NCI-H2171 (cell line): ENCODE measurements around the gene PTPRJ.

Source experiments
- DNase-seq: peaks from one replicate; lab custom pipeline; 2025; lab: John Stamatoyannopoulos, UW

The PTPRJ gene

GRCh38 chr11:47969401-47969800, 11.0 kb upstream of the PTPRJ start:
- DNase-seq, result no peak

- no peak for DNase-seq
Observed at GRCh38 chr11:47971501-47971900, 8.9 kb upstream of the PTPRJ start.

GRCh38 chr11:47973173-47973572, 7.2 kb upstream of the PTPRJ start:
- no peak for DNase-seq

GRCh38 chr11:47976931-47977330, 3.4 kb upstream of the PTPRJ start:
- DNase-seq, result no peak

GRCh38 chr11:47977623-47978022, 2.7 kb upstream of the PTPRJ start:
- no peak for DNase-seq

- peak; percentile 60 for DNase-seq
Observed at GRCh38 chr11:47979378-47980087, 826 bp upstream of the PTPRJ start.

GRCh38 chr11:47980907-47981621, 705 bp downstream of the PTPRJ start:
- DNase-seq, result no peak

GRCh38 chr11:47981667-47982404, 1.5 kb downstream of the PTPRJ start:
- no peak for DNase-seq

GRCh38 chr11:47982616-47983015, 2.3 kb downstream of the PTPRJ start:
- DNase-seq, result no peak

GRCh38 chr11:47983464-47984397, 3.4 kb downstream of the PTPRJ start:
- DNase-seq, result no peak

GRCh38 chr11:47986219-47986618, 5.9 kb downstream of the PTPRJ start:
- no peak for DNase-seq

GRCh38 chr11:47986742-47987141, 6.4 kb downstream of the PTPRJ start:
- DNase-seq, result no peak

- DNase-seq, result no peak
Observed at GRCh38 chr11:47987310-47987709, 7.0 kb downstream of the PTPRJ start.

GRCh38 chr11:47987781-47988180, 7.4 kb downstream of the PTPRJ start:
- no peak for DNase-seq

- DNase-seq, result no peak
Observed at GRCh38 chr11:47989779-47990178, 9.4 kb downstream of the PTPRJ start.

- DNase-seq, result peak; percentile 23
Observed at GRCh38 chr11:47991266-47991830, 11.0 kb downstream of the PTPRJ start.

GRCh38 chr11:47991894-47992293, 11.5 kb downstream of the PTPRJ start:
- DNase-seq, result no peak

- DNase-seq, result no peak
Observed at GRCh38 chr11:47992959-47993820, 12.8 kb downstream of the PTPRJ start.

GRCh38 chr11:47994417-47994816, 14.1 kb downstream of the PTPRJ start:
- DNase-seq, result no peak

- DNase-seq, result no peak
Observed at GRCh38 chr11:47995360-47995769, 15.0 kb downstream of the PTPRJ start.
